WTC11 (cell line): Measurements from ENCODE around the gene GABARAPL2. TPM values are rescaled to one million over a fixed set of nuclear protein-coding genes. Genes with fewer than 3 reads are reported as not detected.
"Not testable (repeated sequence)": the region's sequence is repeated elsewhere in the genome, so short reads cannot be mapped to it uniquely, and the experiment has no call there.

Experiments used
- ATAC-seq: fragments of 200-7000 bp; cut with Tn5 transposase; 2 replicates; pipeline ENCODE4 v1.10.0; 2021; ENCODE audit warnings: mild to moderate bottlenecking, moderate library complexity
- CTCF ChIA-PET: fragments of 300-600 bp; sonication (Branson Sonifier 250); formaldehyde crosslinking; loops from one replicate; lab custom pipeline; 2021; ENCODE audit warnings: antibody characterized with exemption; lab: Charles Lee
- POLR2A ChIA-PET: fragments of 350-600 bp; sonication (Branson Sonifier 250); formaldehyde crosslinking; loops from one replicate; lab custom pipeline; 2021; ENCODE audit warnings: antibody characterized with exemption; lab: Charles Lee
- DNase-seq: peaks from one replicate; pipeline ENCODE4 v3.0.0; 2021; ENCODE audit warnings: low spot score
- H3K27ac Mint-ChIP-seq: 2 replicates; pipeline ENCODE4 v1.8.0; 2021; ENCODE audit warnings: mixed read lengths
- H3K27me3 Mint-ChIP-seq: 2 replicates; pipeline ENCODE4 v1.8.0; 2021; ENCODE audit warnings: low read depth, mild to moderate bottlenecking, moderate library complexity, mixed read lengths
- H3K36me3 Mint-ChIP-seq: 2 replicates; pipeline ENCODE4 v1.8.0; 2021; ENCODE audit warnings: mixed read lengths
- H3K4me1 Mint-ChIP-seq: 2 replicates; pipeline ENCODE4 v1.8.0; 2022; ENCODE audit warnings: mixed read lengths
- H3K4me3 Mint-ChIP-seq: 2 replicates; pipeline ENCODE4 v1.8.0; 2021; ENCODE audit warnings: mild to moderate bottlenecking, moderate library complexity, mixed read lengths
- H3K9me3 Mint-ChIP-seq: 2 replicates; pipeline ENCODE4 v1.8.0; 2021; ENCODE audit warnings: mixed read lengths
- AFF4 ChIP-seq: sonication (generic); formaldehyde crosslinking; IDR thresholded peaks from 2 replicates; pipeline ENCODE4 v1.8.1; 2023; ENCODE audit warnings: mild to moderate bottlenecking, missing genetic modification reagents, borderline replicate concordance
- CREB1 ChIP-seq: sonication (generic); formaldehyde crosslinking; IDR thresholded peaks from 2 replicates; pipeline ENCODE4 v1.8.0; 2023; ENCODE audit warnings: mild to moderate bottlenecking, missing genetic modification reagents
- E2F5 ChIP-seq: sonication (generic); formaldehyde crosslinking; IDR thresholded peaks from 2 replicates; pipeline ENCODE4 v1.8.1; 2022; ENCODE audit warnings: mild to moderate bottlenecking, moderate library complexity, missing genetic modification reagents
- ETV6 ChIP-seq: sonication (generic); formaldehyde crosslinking; IDR thresholded peaks from 2 replicates; pipeline ENCODE4 v1.8.1; 2022; ENCODE audit warnings: mild to moderate bottlenecking, missing genetic modification reagents
- FOXP4 ChIP-seq: sonication (generic); formaldehyde crosslinking; IDR thresholded peaks from 2 replicates; pipeline ENCODE4 v1.8.0; 2022; ENCODE audit warnings: mild to moderate bottlenecking, missing genetic modification reagents
- GTF2I ChIP-seq: fragments of 250-450 bp; sonication (Bioruptor Pico); conservative IDR thresholded peaks from 2 replicates; pipeline ENCODE4 v1.4.0; 2021; ENCODE audit warnings: mild to moderate bottlenecking
- JAZF1 ChIP-seq: fragments of 250-450 bp; sonication (Bioruptor Pico); IDR thresholded peaks from 2 replicates; pipeline ENCODE4 v1.9.0; 2021; ENCODE audit warnings: moderate library complexity, mild to moderate bottlenecking, inconsistent platforms
- KAT7 ChIP-seq: sonication (generic); formaldehyde crosslinking; IDR thresholded peaks from 2 replicates; pipeline ENCODE4 v1.8.1; 2023; ENCODE audit warnings: missing genetic modification reagents, mild to moderate bottlenecking, borderline replicate concordance
- NFE2L1 ChIP-seq: sonication (generic); formaldehyde crosslinking; IDR thresholded peaks from 2 replicates; pipeline ENCODE4 v1.8.1; 2023; ENCODE audit warnings: missing genetic modification reagents
- PREB ChIP-seq: sonication (generic); formaldehyde crosslinking; IDR thresholded peaks from 2 replicates; pipeline ENCODE4 v1.8.1; 2022; ENCODE audit warnings: mild to moderate bottlenecking, missing genetic modification reagents, moderate library complexity, borderline replicate concordance
- TCF7 ChIP-seq: sonication (generic); formaldehyde crosslinking; IDR thresholded peaks from 2 replicates; pipeline ENCODE4 v1.8.0; 2022; ENCODE audit warnings: mild to moderate bottlenecking, low read depth, missing genetic modification reagents, moderate library complexity
- TEAD1 ChIP-seq: sonication (generic); formaldehyde crosslinking; IDR thresholded peaks from 2 replicates; pipeline ENCODE4 v1.8.0; 2022; ENCODE audit warnings: mild to moderate bottlenecking, missing genetic modification reagents
- TP53 ChIP-seq: sonication (generic); formaldehyde crosslinking; IDR thresholded peaks from 2 replicates; pipeline ENCODE4 v1.8.1; 2023; ENCODE audit warnings: mild to moderate bottlenecking, missing genetic modification reagents
- ZNF232 ChIP-seq: sonication (generic); formaldehyde crosslinking; IDR thresholded peaks from 2 replicates; pipeline ENCODE4 v1.8.0; 2022; ENCODE audit warnings: mild to moderate bottlenecking, missing genetic modification reagents
- total RNA-seq: library from RNA; stranded (reverse); gene quantifications from 3 replicates; pipeline ENCODE4 v1.2.3, GENCODE V29; 2021

Gene GABARAPL2
- total RNA-seq, 1 experiment from 2014 or later = 60.8 TPM

GRCh38 chr16:75541236-75541635, 24.9 kb upstream of the GABARAPL2 start:
- Mint-ChIP-seq H3K4me3 (no peak overlapping the region), H3K36me3 (0 out of 2 replicates have a peak, but pooled peaks cover 2% of the 10 kb centered on the region), H3K9me3 (no peaks in the 10 kb centered on the region), H3K27me3 (no peaks in the 10 kb centered on the region), H3K4me1 (no peaks in the 10 kb centered on the region), H3K27ac (no peak overlapping the region)
- TF ChIP-seq ZNF232 (no peak), ETV6 (CRISPR knock-in tag) (no peak), FOXP4 (CRISPR knock-in tag) (no peak), TCF7 (CRISPR knock-in tag) (no peak), E2F5 (no peak)
- DNase-seq = no peak
- CTCF ChIA-PET = interaction anchor here (2.0 kb wide), 1 partner anchor 24 kb away, joined by 5 read pairs; no protein-coding TSS in a partner anchor
- no peak for ATAC-seq
- POLR2A ChIA-PET = no interaction called here

GRCh38 chr16:75542462-75542861, 23.7 kb upstream of the GABARAPL2 start:
- H3K9me3 Mint-ChIP-seq, H3K36me3 Mint-ChIP-seq, POLR2A ChIA-PET, ATAC-seq, DNase-seq, H3K4me3 Mint-ChIP-seq, H3K27me3 Mint-ChIP-seq, H3K27ac Mint-ChIP-seq, CTCF ChIA-PET, H3K4me1 Mint-ChIP-seq: not testable (repeated sequence)

GRCh38 chr16:75545879-75546278, 20.3 kb upstream of the GABARAPL2 start:
- H3K27ac Mint-ChIP-seq, POLR2A ChIA-PET, ATAC-seq, CTCF ChIA-PET, H3K36me3 Mint-ChIP-seq, DNase-seq, H3K4me3 Mint-ChIP-seq, H3K9me3 Mint-ChIP-seq, H3K27me3 Mint-ChIP-seq, H3K4me1 Mint-ChIP-seq: not testable (repeated sequence)

- DNase-seq (no peak), ATAC-seq (no peak)
- Mint-ChIP-seq H3K4me3 (no peak overlapping the region), H3K9me3 (no peaks in the 10 kb centered on the region), H3K4me1 (peaks cover 9% of the 10 kb centered on the region), H3K36me3 (0 out of 2 replicates have a peak, but pooled peaks cover 2% of the 10 kb centered on the region), H3K27me3 (no peaks in the 10 kb centered on the region)
- ChIA-PET POLR2A (no interaction called here), CTCF (no interaction called here)
- TF ChIP-seq TEAD1 (CRISPR knock-in tag) = no peak
- no peak for TF ChIP-seq TP53 (CRISPR knock-in tag)
- no peak for TF ChIP-seq CREB1 (CRISPR knock-in tag)
- TF ChIP-seq PREB = no peak
- no peak for TF ChIP-seq KAT7 (CRISPR knock-in tag)
- TF ChIP-seq GTF2I (CRISPR knock-in tag) = no peak
- no peak for TF ChIP-seq AFF4 (CRISPR knock-in tag)
- TF ChIP-seq NFE2L1 (CRISPR knock-in tag) = no peak
- no peak for TF ChIP-seq JAZF1 (CRISPR knock-in tag)
- TF ChIP-seq, all 79 proteins: peak for 0
- H3K27ac Mint-ChIP-seq = no peak overlapping the region
These were observed 19.9 kb upstream of the GABARAPL2 start for GRCh38 chr16:75546293-75546692.

GRCh38 chr16:75548456-75548855, 17.7 kb upstream of the GABARAPL2 start:
- POLR2A ChIA-PET, H3K36me3 Mint-ChIP-seq: not testable (repeated sequence)
- CTCF ChIA-PET = interaction anchor here (3.8 kb wide), 1 partner anchor 31 kb away, joined by 57 read pairs; no protein-coding TSS in a partner anchor

More at GRCh38 chr16:75548456-75548855, 17.7 kb upstream of the GABARAPL2 start:
- not testable (repeated sequence) for H3K27ac Mint-ChIP-seq, DNase-seq, H3K4me1 Mint-ChIP-seq, H3K27me3 Mint-ChIP-seq, H3K4me3 Mint-ChIP-seq, H3K9me3 Mint-ChIP-seq, ATAC-seq
